ENCODE measurements around the gene PYROXD2. TPM values are rescaled to one million over a fixed set of nuclear protein-coding genes. Genes with fewer than 3 reads are reported as not detected.

The PYROXD2 gene
- total and polyA plus RNA-seq, 12 donors, result 4.6 to 70.6 (median 28.3) TPM

GRCh38 chr10:98430427-98430826, 15.4 kb upstream of the PYROXD2 start:
- Histone ChIP-seq H3K4me3 (no peak overlapping the region), H3K27me3 (no peaks in the 10 kb centered on the region), H3K9me3 (replicated peaks in 1 of 3) (no peaks in the 10 kb centered on the region), H3K36me3 (replicated peaks in 1 of 2) (peaks cover 0 to 84% of the 10 kb centered on the region in 2 donors), H3K27ac (no peak overlapping the region), H3K4me1 (replicated peaks in 1 of 2) (no peaks in the 10 kb centered on the region)
- DNase-seq, result no peak
- TF ChIP-seq, protein P1, sequence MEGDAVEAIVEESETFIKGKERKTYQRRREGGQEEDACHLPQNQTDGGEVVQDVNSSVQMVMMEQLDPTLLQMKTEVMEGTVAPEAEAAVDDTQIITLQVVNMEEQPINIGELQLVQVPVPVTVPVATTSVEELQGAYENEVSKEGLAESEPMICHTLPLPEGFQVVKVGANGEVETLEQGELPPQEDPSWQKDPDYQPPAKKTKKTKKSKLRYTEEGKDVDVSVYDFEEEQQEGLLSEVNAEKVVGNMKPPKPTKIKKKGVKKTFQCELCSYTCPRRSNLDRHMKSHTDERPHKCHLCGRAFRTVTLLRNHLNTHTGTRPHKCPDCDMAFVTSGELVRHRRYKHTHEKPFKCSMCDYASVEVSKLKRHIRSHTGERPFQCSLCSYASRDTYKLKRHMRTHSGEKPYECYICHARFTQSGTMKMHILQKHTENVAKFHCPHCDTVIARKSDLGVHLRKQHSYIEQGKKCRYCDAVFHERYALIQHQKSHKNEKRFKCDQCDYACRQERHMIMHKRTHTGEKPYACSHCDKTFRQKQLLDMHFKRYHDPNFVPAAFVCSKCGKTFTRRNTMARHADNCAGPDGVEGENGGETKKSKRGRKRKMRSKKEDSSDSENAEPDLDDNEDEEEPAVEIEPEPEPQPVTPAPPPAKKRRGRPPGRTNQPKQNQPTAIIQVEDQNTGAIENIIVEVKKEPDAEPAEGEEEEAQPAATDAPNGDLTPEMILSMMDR (IDR thresholded peaks at IDR 0.05), result no peak
- no peak for TF ChIP-seq POLR2A (IDR thresholded peaks at IDR 0.05)
- intact Hi-C loops (cut with DNase I), result no loop called here
- 96 to 100% (median 97%) methylated on average over 7 to 8 of the region's 8 CpGs for WGBS, 4 donors

- Histone ChIP-seq H3K36me3 (replicated peaks in 1 of 2) (peaks cover 0 to 77% of the 10 kb centered on the region in 2 donors), H3K27me3 (no peaks in the 10 kb centered on the region), H3K4me1 (replicated peaks in 1 of 2) (no peaks in the 10 kb centered on the region), H3K4me3 (no peak overlapping the region), H3K9me3 (replicated peaks in 1 of 3) (no peaks in the 10 kb centered on the region), H3K27ac (no peak overlapping the region)
- 95 to 97% (median 95%) methylated on average over 11 to 22 of the region's 22 CpGs for WGBS, 4 donors
- intact Hi-C loops (cut with DNase I), result no loop called here
- no peak for DNase-seq
- TF ChIP-seq, protein P1 (IDR thresholded peaks at IDR 0.05), result no peak
- no peak for TF ChIP-seq POLR2A (IDR thresholded peaks at IDR 0.05)
These were observed 14.5 kb upstream of the PYROXD2 start for GRCh38 chr10:98429320-98430072.

DNA sequence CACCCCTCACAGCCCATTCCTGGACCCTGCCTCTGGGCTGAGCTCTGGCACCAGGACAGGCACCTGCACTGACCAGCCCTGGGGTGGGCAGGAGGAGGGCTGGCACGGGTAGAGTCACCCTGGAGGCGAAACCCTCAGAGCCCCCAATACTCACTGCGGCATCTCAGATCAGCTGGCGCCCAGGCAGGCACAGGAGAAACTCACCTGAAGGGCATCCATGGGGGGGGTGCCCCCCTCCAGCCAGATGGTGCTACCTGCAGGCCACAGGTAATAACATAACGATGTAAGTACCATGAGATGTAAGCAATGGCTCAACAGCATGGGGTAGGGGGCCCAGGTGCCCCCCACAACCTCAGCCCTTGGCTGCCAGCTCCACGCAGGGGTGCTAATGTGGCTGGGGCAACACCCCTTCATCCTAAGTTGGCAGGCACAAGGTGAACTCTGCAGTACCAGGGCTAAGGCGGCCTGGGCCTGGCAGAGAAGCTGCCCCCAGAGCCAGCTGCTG, 12.1 kb upstream of the PYROXD2 start:
- H3K4me3 ChIP-seq, result no peak overlapping the region
- 94 to 100% (median 98%) methylated on average over 2 to 7 of the region's 7 CpGs for WGBS, 4 donors
- H3K4me1 ChIP-seq (replicated peaks in 1 of 2), result no peaks in the 10 kb centered on the region
- DNase-seq, result peak in 1 of 7 donors; percentile 48
- no peak overlapping the region for H3K27ac ChIP-seq
- intact Hi-C loops (cut with DNase I), result no loop called here
- H3K27me3 ChIP-seq, result no peaks in the 10 kb centered on the region
- peaks cover 0 to 67% of the 10 kb centered on the region in 2 donors for H3K36me3 ChIP-seq (replicated peaks in 1 of 2)
- TF ChIP-seq, protein P1 (IDR thresholded peaks at IDR 0.05), result no peak
- no peak for TF ChIP-seq POLR2A (IDR thresholded peaks at IDR 0.05)
- no peaks in the 10 kb centered on the region for H3K9me3 ChIP-seq (replicated peaks in 1 of 3)

- Histone ChIP-seq H3K4me1 (replicated peaks in 1 of 2) (no peaks in the 10 kb centered on the region), H3K27me3 (no peaks in the 10 kb centered on the region), H3K36me3 (replicated peaks in 1 of 2) (peaks cover 0 to 54% of the 10 kb centered on the region in 2 donors), H3K9me3 (replicated peaks in 1 of 3) (no peaks in the 10 kb centered on the region), H3K27ac (no peak overlapping the region), H3K4me3 (no peak overlapping the region)
- TF ChIP-seq, protein P1 (IDR thresholded peaks at IDR 0.05), result peak; percentile 37 to 64 (median 53)
- no peak for TF ChIP-seq POLR2A (IDR thresholded peaks at IDR 0.05)
- DNase-seq, result peak in 5 of 7 donors; percentile 38 to 67 (median 55)
- WGBS, 4 donors, result 86 to 90% (median 88%) methylated on average over 10 to 21 of the region's 21 CpGs
- intact Hi-C loops (cut with DNase I), result no loop called here
These were observed 10.8 kb upstream of the PYROXD2 start for GRCh38 chr10:98425511-98426352.
